OCI-LY7 (cell line): Measurements from ENCODE around the gene MPDZ.

Experiments
- EZH2phosphoT487 ChIP-seq: fragments of 200-600 bp; sonication (generic); IDR thresholded peaks from 2 replicates; pipeline ENCODE4 v1.6.1; 2018; ENCODE audit warnings: low read depth, borderline replicate concordance, mild to moderate bottlenecking, mixed run types, antibody characterized with exemption, low read length, moderate library complexity, mixed read lengths
- TF ChIP-seq, protein P1 (sequence below): fragments of 200-600 bp; sonication (generic); conservative IDR thresholded peaks from 2 replicates; pipeline ENCODE4 v1.5.1; 2014; ENCODE audit warnings: mild to moderate bottlenecking, antibody characterized with exemption, low read length, moderate library complexity, mixed read lengths

- TF ChIP-seq, protein P1, sequence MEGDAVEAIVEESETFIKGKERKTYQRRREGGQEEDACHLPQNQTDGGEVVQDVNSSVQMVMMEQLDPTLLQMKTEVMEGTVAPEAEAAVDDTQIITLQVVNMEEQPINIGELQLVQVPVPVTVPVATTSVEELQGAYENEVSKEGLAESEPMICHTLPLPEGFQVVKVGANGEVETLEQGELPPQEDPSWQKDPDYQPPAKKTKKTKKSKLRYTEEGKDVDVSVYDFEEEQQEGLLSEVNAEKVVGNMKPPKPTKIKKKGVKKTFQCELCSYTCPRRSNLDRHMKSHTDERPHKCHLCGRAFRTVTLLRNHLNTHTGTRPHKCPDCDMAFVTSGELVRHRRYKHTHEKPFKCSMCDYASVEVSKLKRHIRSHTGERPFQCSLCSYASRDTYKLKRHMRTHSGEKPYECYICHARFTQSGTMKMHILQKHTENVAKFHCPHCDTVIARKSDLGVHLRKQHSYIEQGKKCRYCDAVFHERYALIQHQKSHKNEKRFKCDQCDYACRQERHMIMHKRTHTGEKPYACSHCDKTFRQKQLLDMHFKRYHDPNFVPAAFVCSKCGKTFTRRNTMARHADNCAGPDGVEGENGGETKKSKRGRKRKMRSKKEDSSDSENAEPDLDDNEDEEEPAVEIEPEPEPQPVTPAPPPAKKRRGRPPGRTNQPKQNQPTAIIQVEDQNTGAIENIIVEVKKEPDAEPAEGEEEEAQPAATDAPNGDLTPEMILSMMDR, result no peak
- no peak for TF ChIP-seq EZH2phosphoT487
Observed at GRCh38 chr9:13181652-13182051, 97.8 kb downstream of the MPDZ start.
